SH-SY5Y (cell line): Measurements from ENCODE around the gene PTS.

ENCODE experiments used
- GATA2 ChIP-seq: IDR thresholded peaks from 2 replicates; pipeline ENCODE4 v1.6.1; 2011; ENCODE audit warnings: mild to moderate bottlenecking, low read depth, low read length
- GATA3 ChIP-seq: IDR thresholded peaks from 2 replicates; pipeline ENCODE4 v1.6.1; 2011; ENCODE audit warnings: low read depth, mild to moderate bottlenecking, low read length, moderate library complexity

- TF ChIP-seq GATA2, result no peak
- no peak for TF ChIP-seq GATA3
Observed at GRCh38 chr11:112279901-112280267, 53.7 kb downstream of the PTS start.
